HPDE6-E6E7 (cell line): ENCODE measurements around the gene GCN1.

Experiments used
- DNase-seq: peaks from one replicate; pipeline ENCODE4 v3.0.0; 2011; ENCODE audit warnings: missing footprints; ENCODE audit errors: extremely low spot score

The GCN1 gene

GRCh38 chr12:120142231-120142877, 52.2 kb downstream of the GCN1 start:
- DNase-seq, result no peak

- DNase-seq, result no peak
Observed at GRCh38 chr12:120141336-120141735, 53.2 kb downstream of the GCN1 start.

- DNase-seq, result no peak
Observed at GRCh38 chr12:120140603-120141002, 53.9 kb downstream of the GCN1 start.

- no peak for DNase-seq
Observed at GRCh38 chr12:120139958-120140357, 54.6 kb downstream of the GCN1 start.

- DNase-seq, result no peak
Observed at GRCh38 chr12:120138366-120138765, 56.1 kb downstream of the GCN1 start.

GRCh38 chr12:120137833-120138232, 56.7 kb downstream of the GCN1 start:
- DNase-seq, result no peak

- DNase-seq, result no peak
Observed at GRCh38 chr12:120136093-120136770, 58.3 kb downstream of the GCN1 start.

GRCh38 chr12:120134307-120134980, 60.1 kb downstream of the GCN1 start:
- no peak for DNase-seq

GRCh38 chr12:120132863-120133385, 61.6 kb downstream of the GCN1 start:
- no peak for DNase-seq

- no peak for DNase-seq
Observed at GRCh38 chr12:120132054-120132836, 62.3 kb downstream of the GCN1 start.

GRCh38 chr12:120131116-120131515, 63.4 kb downstream of the GCN1 start:
- DNase-seq, result no peak

- DNase-seq, result no peak
Observed at GRCh38 chr12:120130011-120130410, 64.5 kb downstream of the GCN1 start.

GRCh38 chr12:120126635-120127005, 67.9 kb downstream of the GCN1 start:
- DNase-seq, result no peak

GRCh38 chr12:120125792-120126634, 68.5 kb downstream of the GCN1 start:
- no peak for DNase-seq

GRCh38 chr12:120125029-120125428, 69.5 kb downstream of the GCN1 start:
- DNase-seq, result no peak

GRCh38 chr12:120121766-120122293, 72.7 kb downstream of the GCN1 start:
- DNase-seq, result no peak

- no peak for DNase-seq
Observed at GRCh38 chr12:120121343-120121742, 73.2 kb downstream of the GCN1 start.

- DNase-seq, result no peak
Observed at GRCh38 chr12:120119271-120119973, 75.1 kb downstream of the GCN1 start.

GRCh38 chr12:120118321-120119061, 76.0 kb downstream of the GCN1 start:
- peak; percentile 57 for DNase-seq

GRCh38 chr12:120117961-120118320, 76.6 kb downstream of the GCN1 start:
- DNase-seq, result no peak
